HEK293 (cell line): ENCODE results near the gene LAMB2.
A peak's percentile ranks its signal among the peaks of the same experiment; 100 is the strongest.

ENCODE experiments used
- CTCF ChIA-PET: fragments of 350-600 bp; formaldehyde crosslinking; extraction: SDS; loops from one replicate; lab custom pipeline; 2021; ENCODE audit warnings: antibody characterized with exemption; lab: Yijun Ruan, JAX
- POLR2A ChIA-PET: fragments of 300-600 bp; formaldehyde crosslinking; extraction: SDS; loops from one replicate; lab custom pipeline; 2020; ENCODE audit warnings: antibody characterized with exemption, inconsistent platforms; lab: Yijun Ruan, JAX
- H3K27ac ChIP-seq: fragments of 200-500 bp; sonication (Bioruptor generic); 2 replicates; pipeline ENCODE4 v1.5.1; 2014; ENCODE audit warnings: low read depth, low read length, control low read depth, inconsistent platforms; ENCODE audit errors: extremely low read depth
- H3K36me3 ChIP-seq, 2 experiments: fragments of 200-500 bp in 1 of 2; sonication (Bioruptor generic) in 1 of 2; 1 replicate in 1 of 2; 2 replicates in 1 of 2; pipeline ENCODE4 v1.5.1; 2014 to 2017; ENCODE audit warnings: inconsistent platforms in 2 of 2, low read length in 2 of 2; ENCODE audit not compliant: control insufficient read depth in 2 of 2, insufficient read depth in 1 of 2
- H3K4me1 ChIP-seq: fragments of 200-500 bp; sonication (Bioruptor generic); 2 replicates; pipeline ENCODE4 v1.5.1; 2014; ENCODE audit warnings: mild to moderate bottlenecking, low read length, inconsistent platforms; ENCODE audit not compliant: control insufficient read depth, insufficient read depth
- H3K4me3 ChIP-seq: 2 replicates; pipeline ENCODE4 v1.5.1; 2011; ENCODE audit warnings: low read depth, mild to moderate bottlenecking, control low read depth, low read length, moderate library complexity
- H3K9me3 ChIP-seq: fragments of 200-500 bp; sonication (Bioruptor generic); 2 replicates; pipeline ENCODE4 v1.5.1; 2014; ENCODE audit warnings: low read depth, low read length, inconsistent platforms; ENCODE audit not compliant: control insufficient read depth, insufficient read depth
- HOXA7 ChIP-seq: sonication (generic); formaldehyde crosslinking; IDR thresholded peaks from 2 replicates; pipeline ENCODE4 v1.8.1; 2022; ENCODE audit warnings: missing genetic modification reagents, borderline replicate concordance
- PBX3 ChIP-seq: sonication (generic); formaldehyde crosslinking; IDR thresholded peaks from 2 replicates; pipeline ENCODE4 v1.8.1; 2022; ENCODE audit warnings: mild to moderate bottlenecking, moderate library complexity, missing genetic modification reagents
- REPIN1 ChIP-seq: fragments of 450-650 bp; formaldehyde crosslinking; IDR thresholded peaks from 2 replicates; pipeline ENCODE4 v1.5.1; 2017; ENCODE audit warnings: missing biosample characterization, missing genetic modification characterization, low read depth
- ZBTB17 ChIP-seq: fragments of 450-650 bp; formaldehyde crosslinking; IDR thresholded peaks from 2 replicates; pipeline ENCODE4 v1.5.1; 2016; ENCODE audit warnings: missing biosample characterization, missing genetic modification characterization
- ZEB2 ChIP-seq: fragments of 450-650 bp; formaldehyde crosslinking; IDR thresholded peaks from 2 replicates; pipeline ENCODE4 v1.5.1; 2016; ENCODE audit warnings: missing biosample characterization, missing genetic modification characterization
- ZNF114 ChIP-seq: fragments of 450-650 bp; formaldehyde crosslinking; IDR thresholded peaks from 2 replicates; pipeline ENCODE4 v1.5.0; 2017; ENCODE audit warnings: missing biosample characterization, missing genetic modification characterization
- ZNF140 ChIP-seq: fragments of 450-650 bp; formaldehyde crosslinking; IDR thresholded peaks from 2 replicates; pipeline ENCODE4 v1.5.1; 2016; ENCODE audit warnings: missing biosample characterization, missing genetic modification characterization
- ZNF146 ChIP-seq: fragments of 450-650 bp; formaldehyde crosslinking; IDR thresholded peaks from 2 replicates; pipeline ENCODE4 v1.5.1; 2016; ENCODE audit warnings: missing biosample characterization, missing genetic modification characterization
- ZNF157 ChIP-seq: fragments of 450-650 bp; formaldehyde crosslinking; IDR thresholded peaks from 2 replicates; pipeline ENCODE4 v1.5.1; 2016; ENCODE audit warnings: missing biosample characterization, missing genetic modification characterization
- ZNF16 ChIP-seq: fragments of 450-650 bp; formaldehyde crosslinking; IDR thresholded peaks from 2 replicates; pipeline ENCODE4 v1.5.1; 2016; ENCODE audit warnings: low read depth, missing biosample characterization, missing genetic modification characterization
- ZNF18 ChIP-seq: fragments of 450-650 bp; formaldehyde crosslinking; IDR thresholded peaks from 2 replicates; pipeline ENCODE4 v1.5.1; 2016; ENCODE audit warnings: missing biosample characterization, missing genetic modification characterization
- ZNF2 ChIP-seq: fragments of 450-650 bp; formaldehyde crosslinking; IDR thresholded peaks from 2 replicates; pipeline ENCODE4 v1.5.1; 2016; ENCODE audit warnings: missing biosample characterization, missing genetic modification characterization
- ZNF24 ChIP-seq: fragments of 450-650 bp; formaldehyde crosslinking; IDR thresholded peaks from 2 replicates; pipeline ENCODE4 v1.5.1; 2016; ENCODE audit warnings: missing biosample characterization, missing genetic modification characterization
- ZNF354C ChIP-seq: fragments of 450-650 bp; formaldehyde crosslinking; IDR thresholded peaks from 2 replicates; pipeline ENCODE4 v1.5.1; 2016; ENCODE audit warnings: missing biosample characterization, missing genetic modification characterization, low read depth, borderline replicate concordance
- ZNF391 ChIP-seq: fragments of 450-650 bp; formaldehyde crosslinking; IDR thresholded peaks from 2 replicates; pipeline ENCODE4 v1.5.1; 2016; ENCODE audit warnings: low read depth, missing biosample characterization, missing genetic modification characterization, borderline replicate concordance
- ZNF433 ChIP-seq: fragments of 450-650 bp; formaldehyde crosslinking; IDR thresholded peaks from 2 replicates; pipeline ENCODE4 v1.5.1; 2016; ENCODE audit warnings: missing biosample characterization, missing genetic modification characterization, low read depth
- ZNF530 ChIP-seq: fragments of 450-650 bp; formaldehyde crosslinking; IDR thresholded peaks from 2 replicates; pipeline ENCODE4 v1.5.1; 2016; ENCODE audit warnings: low read depth, missing biosample characterization, missing genetic modification characterization
- ZNF571 ChIP-seq: fragments of 450-650 bp; formaldehyde crosslinking; IDR thresholded peaks from 2 replicates; pipeline ENCODE4 v1.5.0; 2017; ENCODE audit warnings: missing biosample characterization, missing genetic modification characterization
- ZNF624 ChIP-seq: fragments of 450-650 bp; formaldehyde crosslinking; IDR thresholded peaks from 2 replicates; pipeline ENCODE4 v1.5.1; 2017; ENCODE audit warnings: missing biosample characterization, missing genetic modification characterization
- ZNF747 ChIP-seq: fragments of 450-650 bp; formaldehyde crosslinking; IDR thresholded peaks from 2 replicates; pipeline ENCODE4 v1.5.1; 2016; ENCODE audit warnings: missing biosample characterization, missing genetic modification characterization
- ZSCAN16 ChIP-seq: fragments of 450-650 bp; formaldehyde crosslinking; IDR thresholded peaks from 2 replicates; pipeline ENCODE4 v1.5.1; 2016; ENCODE audit warnings: missing biosample characterization, missing genetic modification characterization
- TF ChIP-seq, protein P1 (sequence below): fragments of 450-650 bp; formaldehyde crosslinking; conservative IDR thresholded peaks from 2 replicates; pipeline ENCODE4 v1.5.1; 2016; ENCODE audit warnings: low read depth, missing biosample characterization, missing genetic modification characterization
- TF ChIP-seq, protein P2 (sequence below): fragments of 450-650 bp; formaldehyde crosslinking; IDR thresholded peaks from 2 replicates; pipeline ENCODE4 v1.5.1; 2017; ENCODE audit warnings: missing biosample characterization, missing genetic modification characterization
- TF ChIP-seq, protein P3 (sequence below): fragments of 450-650 bp; formaldehyde crosslinking; conservative IDR thresholded peaks from 2 replicates; pipeline ENCODE4 v1.5.1; 2016; ENCODE audit warnings: low read depth, missing biosample characterization, missing genetic modification characterization

LAMB2 gene

DNA sequence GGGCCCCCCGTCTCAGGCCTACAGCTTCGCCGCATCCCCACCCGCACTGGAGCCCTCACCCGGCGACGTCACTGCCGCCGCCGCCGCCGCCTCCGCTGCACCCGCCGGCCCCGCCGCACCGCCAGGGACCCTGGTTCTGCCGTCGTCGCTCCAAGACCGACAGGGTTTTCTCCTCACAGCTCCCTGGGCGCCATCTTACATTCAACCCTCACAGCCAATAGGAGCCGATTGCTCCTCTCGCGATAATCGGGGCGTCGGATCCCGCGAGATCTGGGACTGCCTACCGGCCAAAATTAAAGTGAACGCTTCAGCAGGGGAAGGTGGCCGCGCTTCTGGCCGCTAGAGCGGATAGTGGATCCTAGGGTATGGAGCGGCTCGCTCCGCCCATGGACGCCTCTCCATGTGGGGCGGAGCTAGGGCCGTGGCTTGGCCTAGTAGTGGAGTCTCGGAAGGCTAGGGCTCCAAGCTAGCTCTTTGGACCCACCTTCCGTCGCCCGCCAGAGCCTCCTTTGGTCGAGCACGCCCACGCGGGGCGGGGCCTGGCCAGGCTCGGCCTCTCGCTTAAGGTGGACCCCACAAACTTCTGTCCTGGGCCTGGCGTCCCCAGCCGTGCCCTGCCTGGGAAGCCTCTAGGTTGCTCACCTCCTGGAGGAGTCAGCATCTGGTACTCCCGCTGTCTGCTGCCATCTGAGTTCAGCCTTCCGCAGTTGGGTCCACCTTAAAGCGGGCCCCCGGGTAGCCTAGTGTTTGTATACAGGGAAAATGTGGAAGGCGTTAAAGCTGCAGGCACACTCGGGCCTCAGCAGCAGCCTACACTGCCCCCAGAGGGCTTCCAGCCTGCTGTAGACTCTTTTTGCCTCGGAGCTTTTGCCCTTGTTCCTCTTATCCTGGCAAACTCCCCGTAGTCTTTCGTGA lies 38.7 kb downstream of the LAMB2 start, which contains the start of gene QRICH1:
Gene QRICH1 (minus strand): TSS at position 219 of the 915 bp plus-strand sequence. CDS start 17,054 bp downstream, outside the sequence.
- POLR2A ChIA-PET: interaction anchor here (0.5 to 3.1 kb wide), 24 partner anchors 10 to 335 kb away, joined by 3 to 35 read pairs (median 6); partner anchors contain the start of genes GPX1, IMPDH2, LAMB2 and NDUFAF3
- CTCF ChIA-PET: interaction anchor here (0.6 to 3.3 kb wide), 9 partner anchors 10 to 445 kb away, joined by 3 to 8 read pairs (median 4); no protein-coding TSS in a partner anchor
- Histone ChIP-seq H3K4me1 (peaks cover 3% of the 10 kb centered on the region; the same call in 1 of the 2 replicates), H3K27ac (peak within 1 kb of the TSS; percentile 86), H3K4me3 (peak within 1 kb of the TSS; percentile 93), H3K36me3 (peaks cover 15 to 44% of the 10 kb centered on the region in 2 experiments), H3K9me3 (no peaks in the 10 kb centered on the region)
- TF ChIP-seq ZNF624 (tag by site-specific recombination) (no peak), REPIN1 (tag by site-specific recombination) (no peak), ZBTB17 (peak; percentile 92), ZNF16 (tag by site-specific recombination) (no peak), ZNF747 (no peak), ZNF571 (tag by site-specific recombination) (no peak), ZNF24 (tag by site-specific recombination) (0 out of 2 replicates have a peak, but pooled peaks have one; percentile 28), ZEB2 (tag by site-specific recombination) (peak; percentile 30; the same call in 1 of the 2 replicates), ZNF157 (tag by site-specific recombination) (no peak), ZNF391 (tag by site-specific recombination) (peak; percentile 46; the same call in 1 of the 2 replicates), ZNF146 (tag by site-specific recombination) (no peak), ZNF354C (no peak), ZNF530 (no peak), ZNF2 (tag by site-specific recombination) (no peak), ZSCAN16 (tag by site-specific recombination) (no peak), ZNF114 (tag by site-specific recombination) (no peak), HOXA7 (CRISPR knock-in tag) (no peak), ZNF140 (tag by site-specific recombination) (no peak), ZNF433 (tag by site-specific recombination) (no peak), ZNF18 (tag by site-specific recombination) (no peak), PBX3 (CRISPR knock-in tag) (0 out of 2 replicates have a peak, but pooled peaks have one; percentile 33)
- TF ChIP-seq, protein P1, sequence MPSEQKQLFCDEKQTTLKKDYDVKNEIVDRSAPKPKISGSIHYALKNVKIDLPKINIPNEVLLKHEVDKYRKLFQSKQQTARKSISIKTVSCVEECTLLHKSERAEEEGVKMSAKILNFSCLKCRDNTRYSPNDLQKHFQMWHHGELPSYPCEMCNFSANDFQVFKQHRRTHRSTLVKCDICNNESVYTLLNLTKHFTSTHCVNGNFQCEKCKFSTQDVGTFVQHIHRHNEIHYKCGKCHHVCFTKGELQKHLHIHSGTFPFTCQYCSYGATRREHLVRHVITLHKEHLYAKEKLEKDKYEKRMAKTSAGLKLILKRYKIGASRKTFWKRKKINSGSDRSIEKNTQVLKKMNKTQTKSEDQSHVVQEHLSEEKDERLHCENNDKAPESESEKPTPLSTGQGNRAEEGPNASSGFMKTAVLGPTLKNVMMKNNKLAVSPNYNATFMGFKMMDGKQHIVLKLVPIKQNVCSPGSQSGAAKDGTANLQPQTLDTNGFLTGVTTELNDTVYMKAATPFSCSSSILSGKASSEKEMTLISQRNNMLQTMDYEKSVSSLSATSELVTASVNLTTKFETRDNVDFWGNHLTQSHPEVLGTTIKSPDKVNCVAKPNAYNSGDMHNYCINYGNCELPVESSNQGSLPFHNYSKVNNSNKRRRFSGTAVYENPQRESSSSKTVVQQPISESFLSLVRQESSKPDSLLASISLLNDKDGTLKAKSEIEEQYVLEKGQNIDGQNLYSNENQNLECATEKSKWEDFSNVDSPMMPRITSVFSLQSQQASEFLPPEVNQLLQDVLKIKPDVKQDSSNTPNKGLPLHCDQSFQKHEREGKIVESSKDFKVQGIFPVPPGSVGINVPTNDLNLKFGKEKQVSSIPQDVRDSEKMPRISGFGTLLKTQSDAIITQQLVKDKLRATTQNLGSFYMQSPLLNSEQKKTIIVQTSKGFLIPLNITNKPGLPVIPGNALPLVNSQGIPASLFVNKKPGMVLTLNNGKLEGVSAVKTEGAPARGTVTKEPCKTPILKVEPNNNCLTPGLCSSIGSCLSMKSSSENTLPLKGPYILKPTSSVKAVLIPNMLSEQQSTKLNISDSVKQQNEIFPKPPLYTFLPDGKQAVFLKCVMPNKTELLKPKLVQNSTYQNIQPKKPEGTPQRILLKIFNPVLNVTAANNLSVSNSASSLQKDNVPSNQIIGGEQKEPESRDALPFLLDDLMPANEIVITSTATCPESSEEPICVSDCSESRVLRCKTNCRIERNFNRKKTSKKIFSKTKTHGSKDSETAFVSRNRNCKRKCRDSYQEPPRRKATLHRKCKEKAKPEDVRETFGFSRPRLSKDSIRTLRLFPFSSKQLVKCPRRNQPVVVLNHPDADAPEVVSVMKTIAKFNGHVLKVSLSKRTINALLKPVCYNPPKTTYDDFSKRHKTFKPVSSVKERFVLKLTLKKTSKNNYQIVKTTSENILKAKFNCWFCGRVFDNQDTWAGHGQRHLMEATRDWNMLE (tag by site-specific recombination): no peak
- TF ChIP-seq, protein P2, sequence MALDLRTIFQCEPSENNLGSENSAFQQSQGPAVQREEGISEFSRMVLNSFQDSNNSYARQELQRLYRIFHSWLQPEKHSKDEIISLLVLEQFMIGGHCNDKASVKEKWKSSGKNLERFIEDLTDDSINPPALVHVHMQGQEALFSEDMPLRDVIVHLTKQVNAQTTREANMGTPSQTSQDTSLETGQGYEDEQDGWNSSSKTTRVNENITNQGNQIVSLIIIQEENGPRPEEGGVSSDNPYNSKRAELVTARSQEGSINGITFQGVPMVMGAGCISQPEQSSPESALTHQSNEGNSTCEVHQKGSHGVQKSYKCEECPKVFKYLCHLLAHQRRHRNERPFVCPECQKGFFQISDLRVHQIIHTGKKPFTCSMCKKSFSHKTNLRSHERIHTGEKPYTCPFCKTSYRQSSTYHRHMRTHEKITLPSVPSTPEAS (tag by site-specific recombination): no peak
- TF ChIP-seq, protein P3, sequence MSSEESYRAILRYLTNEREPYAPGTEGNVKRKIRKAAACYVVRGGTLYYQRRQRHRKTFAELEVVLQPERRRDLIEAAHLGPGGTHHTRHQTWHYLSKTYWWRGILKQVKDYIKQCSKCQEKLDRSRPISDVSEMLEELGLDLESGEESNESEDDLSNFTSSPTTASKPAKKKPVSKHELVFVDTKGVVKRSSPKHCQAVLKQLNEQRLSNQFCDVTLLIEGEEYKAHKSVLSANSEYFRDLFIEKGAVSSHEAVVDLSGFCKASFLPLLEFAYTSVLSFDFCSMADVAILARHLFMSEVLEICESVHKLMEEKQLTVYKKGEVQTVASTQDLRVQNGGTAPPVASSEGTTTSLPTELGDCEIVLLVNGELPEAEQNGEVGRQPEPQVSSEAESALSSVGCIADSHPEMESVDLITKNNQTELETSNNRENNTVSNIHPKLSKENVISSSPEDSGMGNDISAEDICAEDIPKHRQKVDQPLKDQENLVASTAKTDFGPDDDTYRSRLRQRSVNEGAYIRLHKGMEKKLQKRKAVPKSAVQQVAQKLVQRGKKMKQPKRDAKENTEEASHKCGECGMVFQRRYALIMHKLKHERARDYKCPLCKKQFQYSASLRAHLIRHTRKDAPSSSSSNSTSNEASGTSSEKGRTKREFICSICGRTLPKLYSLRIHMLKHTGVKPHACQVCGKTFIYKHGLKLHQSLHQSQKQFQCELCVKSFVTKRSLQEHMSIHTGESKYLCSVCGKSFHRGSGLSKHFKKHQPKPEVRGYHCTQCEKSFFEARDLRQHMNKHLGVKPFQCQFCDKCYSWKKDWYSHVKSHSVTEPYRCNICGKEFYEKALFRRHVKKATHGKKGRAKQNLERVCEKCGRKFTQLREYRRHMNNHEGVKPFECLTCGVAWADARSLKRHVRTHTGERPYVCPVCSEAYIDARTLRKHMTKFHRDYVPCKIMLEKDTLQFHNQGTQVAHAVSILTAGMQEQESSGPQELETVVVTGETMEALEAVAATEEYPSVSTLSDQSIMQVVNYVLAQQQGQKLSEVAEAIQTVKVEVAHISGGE (tag by site-specific recombination): no peak
